Uterus (tissue), 4 donors: ENCODE results near the gene EPS8L3. TPM values are rescaled to one million over a fixed set of nuclear protein-coding genes. Genes with fewer than 3 reads are reported as not detected.
"Not testable (repeated sequence)": the region's sequence is repeated elsewhere in the genome, so short reads cannot be mapped to it uniquely, and the experiment has no call there.

Experiments
- DNase-seq, 2 donors: peaks; one replicate each; pipeline ENCODE4 v3.0.0-alpha.2; 2019 to 2020
- H3K27ac ChIP-seq, 2 donors: fragments of 200-600 bp; sonication (generic); 1 replicate in 1 of 2; 2 replicates in 1 of 2; pipeline ENCODE4 v1.5.1; 2016 to 2018
- H3K27me3 ChIP-seq, 2 donors: fragments of 200-600 bp; sonication (generic); one replicate each; pipeline ENCODE4 v1.5.1; 2018 to 2019; ENCODE audit warnings: control low read depth in 1 of 2
- H3K36me3 ChIP-seq, 2 donors: fragments of 200-600 bp; sonication (generic); one replicate each; pipeline ENCODE4 v1.5.1; 2019; ENCODE audit warnings: control low read depth in 1 of 2
- H3K4me1 ChIP-seq, 2 donors: fragments of 200-600 bp; sonication (generic); one replicate each; pipeline ENCODE4 v1.5.1; 2018 to 2019; ENCODE audit warnings: control low read depth in 1 of 2
- H3K4me3 ChIP-seq, 2 donors: fragments of 200-600 bp; sonication (generic); 1 replicate in 1 of 2; 2 replicates in 1 of 2; pipeline ENCODE4 v1.5.1; 2018 to 2019; ENCODE audit warnings: mild to moderate bottlenecking in 1 of 2
- H3K9me3 ChIP-seq, 2 donors: fragments of 200-600 bp; sonication (generic); one replicate each; pipeline ENCODE4 v1.5.1; 2019; ENCODE audit warnings: control low read depth in 1 of 2
- CTCF ChIP-seq, 4 experiments: fragments of 200-600 bp in 2 of 4; fragments of 450-650 bp in 2 of 4; sonication (generic) in 2 of 4; IDR thresholded peaks; one replicate each; pipeline ENCODE4 v1.5.1; 2016 to 2019; ENCODE audit warnings: antibody characterized with exemption in 4 of 4, mild to moderate bottlenecking in 2 of 4, moderate library complexity in 1 of 4
- POLR2A ChIP-seq, 2 donors: fragments of 450-650 bp; IDR thresholded peaks; one replicate each; pipeline ENCODE4 v1.6.1; 2016; ENCODE audit warnings: antibody characterized with exemption in 2 of 2, mild to moderate bottlenecking in 1 of 2, moderate library complexity in 1 of 2
- intact Hi-C: fragments of 100-400 bp; cut with DNase I; formaldehyde crosslinking; loops from one replicate; pipeline ENCODE4 v1.15.1; 2023; ENCODE audit warnings: low total_unique reads
- total RNA-seq, 4 donors: library from RNA; depleted of rRNA in 3 of 4; stranded (reverse); fragments of >200 nt in 3 of 4; gene quantifications; one replicate each; pipeline versions ENCODE4 v1.1.0 to v1.2.4, GENCODE V29; 2014 to 2023
- donor health status: DM: yes; HTN: yes; CAD: no.

The EPS8L3 gene
- total RNA-seq, 4 donors from 2014 or later, result 0.26 to 0.29 TPM; not detected in 2

- H3K4me1 ChIP-seq, result no peaks in the 10 kb centered on the region
- DNase-seq, result peak; percentile 5 to 6
- H3K27ac ChIP-seq, result no peak overlapping the region
- no peak overlapping the region for H3K4me3 ChIP-seq
- intact Hi-C loops, result loop anchor here (5.0 kb wide), 1 partner anchor 127 kb away; no protein-coding TSS in a partner anchor
- no peak for TF ChIP-seq CTCF (IDR thresholded peaks at IDR 0.05)
- no peak for TF ChIP-seq POLR2A (IDR thresholded peaks at IDR 0.05)
- no peaks in the 10 kb centered on the region for H3K36me3 ChIP-seq
- H3K9me3 ChIP-seq, result no peaks in the 10 kb centered on the region
- no peaks in the 10 kb centered on the region for H3K27me3 ChIP-seq
These were observed 5.8 kb upstream of the EPS8L3 start for GRCh38 chr1:109769330-109770078.

DNA sequence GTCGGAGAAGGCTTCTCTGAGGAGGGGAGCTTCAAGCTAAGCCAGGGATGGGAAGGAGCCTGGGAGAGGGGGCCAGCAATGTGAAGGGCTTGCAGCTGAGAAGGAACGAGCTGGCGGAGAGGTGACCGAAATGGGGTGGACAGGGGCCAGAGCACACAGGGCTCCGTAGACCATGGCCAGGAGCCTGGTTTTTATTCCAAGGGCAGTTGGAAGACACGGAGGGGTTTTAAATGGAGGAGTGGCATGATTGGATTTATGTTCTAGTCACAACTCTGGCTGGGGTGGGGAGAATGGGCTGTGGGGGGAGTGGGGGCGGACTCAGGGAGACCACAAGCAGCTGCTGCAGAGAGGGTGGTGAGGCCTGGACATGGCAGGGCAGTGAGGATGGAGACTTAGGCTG lies 5.1 kb upstream of the EPS8L3 start:
- TF ChIP-seq POLR2A (IDR thresholded peaks at IDR 0.05), result no peak
- TF ChIP-seq CTCF (IDR thresholded peaks at IDR 0.05), result no peak
- DNase-seq, result peak; percentile 10
- no peaks in the 10 kb centered on the region for H3K9me3 ChIP-seq
- H3K4me3 ChIP-seq, result no peak overlapping the region
- intact Hi-C loops, result no loop called here
- H3K27ac ChIP-seq, result no peak overlapping the region
- no peaks in the 10 kb centered on the region for H3K36me3 ChIP-seq
- no peaks in the 10 kb centered on the region for H3K4me1 ChIP-seq
- no peaks in the 10 kb centered on the region for H3K27me3 ChIP-seq

DNA sequence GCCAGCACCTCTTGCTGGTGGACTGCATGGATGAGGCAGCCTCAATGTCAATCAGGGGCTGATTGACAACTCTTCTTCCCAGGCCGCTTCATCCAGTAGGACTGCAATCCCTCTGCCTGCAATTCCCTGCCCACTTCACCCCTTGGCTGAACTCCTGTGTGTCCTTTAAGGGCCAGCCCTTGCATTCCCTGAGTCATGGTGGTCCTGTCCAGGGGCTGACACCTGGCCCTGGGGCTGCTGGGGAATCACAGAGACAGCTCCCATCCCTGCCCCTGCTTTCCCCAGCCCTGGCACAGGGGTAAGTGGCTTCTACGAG lies 4.6 kb upstream of the EPS8L3 start:
- intact Hi-C loops, result no loop called here
- Histone ChIP-seq H3K27ac (no peak overlapping the region), H3K4me1 (no peaks in the 10 kb centered on the region), H3K4me3 (no peak overlapping the region), H3K36me3 (no peaks in the 10 kb centered on the region), H3K9me3 (no peaks in the 10 kb centered on the region), H3K27me3 (no peaks in the 10 kb centered on the region)
- peak in 1 of 2 donors; percentile 1 for DNase-seq
- no peak for TF ChIP-seq CTCF (IDR thresholded peaks at IDR 0.05)
- TF ChIP-seq POLR2A (IDR thresholded peaks at IDR 0.05), result no peak

- Histone ChIP-seq H3K9me3 (no peaks in the 10 kb centered on the region), H3K27me3 (no peaks in the 10 kb centered on the region), H3K4me1 (no peaks in the 10 kb centered on the region), H3K27ac (no peak overlapping the region), H3K4me3 (no peak overlapping the region), H3K36me3 (no peaks in the 10 kb centered on the region)
- DNase-seq, result peak; percentile 6 to 8
- TF ChIP-seq CTCF (IDR thresholded peaks at IDR 0.05), result no peak
- no peak for TF ChIP-seq POLR2A (IDR thresholded peaks at IDR 0.05)
- intact Hi-C loops, result no loop called here
These were observed 4.1 kb upstream of the EPS8L3 start for GRCh38 chr1:109767637-109768334.

GRCh38 chr1:109766991-109767636 lies 3.4 kb upstream of the EPS8L3 start:
- H3K9me3 ChIP-seq, H3K36me3 ChIP-seq, H3K27ac ChIP-seq, H3K4me3 ChIP-seq, H3K27me3 ChIP-seq, H3K4me1 ChIP-seq, intact Hi-C loops: not testable (repeated sequence)
- DNase-seq, result peak; percentile 9
